Measurements from ENCODE around the gene INHBC.

INHBC gene

DNA sequence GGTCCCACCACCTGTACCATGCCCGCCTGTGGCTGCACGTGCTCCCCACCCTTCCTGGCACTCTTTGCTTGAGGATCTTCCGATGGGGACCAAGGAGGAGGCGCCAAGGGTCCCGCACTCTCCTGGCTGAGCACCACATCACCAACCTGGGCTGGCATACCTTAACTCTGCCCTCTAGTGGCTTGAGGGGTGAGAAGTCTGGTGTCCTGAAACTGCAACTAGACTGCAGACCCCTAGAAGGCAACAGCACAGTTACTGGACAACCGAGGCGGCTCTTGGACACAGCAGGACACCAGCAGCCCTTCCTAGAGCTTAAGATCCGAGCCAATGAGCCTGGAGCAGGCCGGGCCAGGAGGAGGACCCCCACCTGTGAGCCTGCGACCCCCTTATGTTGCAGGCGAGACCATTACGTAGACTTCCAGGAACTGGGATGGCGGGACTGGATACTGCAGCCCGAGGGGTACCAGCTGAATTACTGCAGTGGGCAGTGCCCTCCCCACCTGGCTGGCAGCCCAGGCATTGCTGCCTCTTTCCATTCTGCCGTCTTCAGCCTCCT lies 21.6 kb downstream of the INHBC start:
- H3K9ac ChIP-seq (ENCODE audit: low read depth, low read length): 0 out of 2 replicates have a peak overlapping the region, but pooled peaks have one; percentile 6
- no peaks in the 10 kb centered on the region for H3K36me3 ChIP-seq (ENCODE audit: insufficient read depth, low read length)
- no peak overlapping the region for H3K27ac ChIP-seq (ENCODE audit: low read depth, low read length)
- peaks cover 27% of the 10 kb centered on the region for H3K4me1 ChIP-seq (ENCODE audit: insufficient read depth, low read length)
- no peaks in the 10 kb centered on the region for H3K9me3 ChIP-seq (ENCODE audit: insufficient read depth, low read depth, low read length)
- 56% methylated on average over 15 of the region's 15 CpGs for WGBS
- peak overlapping the region; percentile 47 for H3K4me3 ChIP-seq (ENCODE audit: low read length)
- no peaks in the 10 kb centered on the region for H3K27me3 ChIP-seq (ENCODE audit: insufficient read depth, low read length)

DNA sequence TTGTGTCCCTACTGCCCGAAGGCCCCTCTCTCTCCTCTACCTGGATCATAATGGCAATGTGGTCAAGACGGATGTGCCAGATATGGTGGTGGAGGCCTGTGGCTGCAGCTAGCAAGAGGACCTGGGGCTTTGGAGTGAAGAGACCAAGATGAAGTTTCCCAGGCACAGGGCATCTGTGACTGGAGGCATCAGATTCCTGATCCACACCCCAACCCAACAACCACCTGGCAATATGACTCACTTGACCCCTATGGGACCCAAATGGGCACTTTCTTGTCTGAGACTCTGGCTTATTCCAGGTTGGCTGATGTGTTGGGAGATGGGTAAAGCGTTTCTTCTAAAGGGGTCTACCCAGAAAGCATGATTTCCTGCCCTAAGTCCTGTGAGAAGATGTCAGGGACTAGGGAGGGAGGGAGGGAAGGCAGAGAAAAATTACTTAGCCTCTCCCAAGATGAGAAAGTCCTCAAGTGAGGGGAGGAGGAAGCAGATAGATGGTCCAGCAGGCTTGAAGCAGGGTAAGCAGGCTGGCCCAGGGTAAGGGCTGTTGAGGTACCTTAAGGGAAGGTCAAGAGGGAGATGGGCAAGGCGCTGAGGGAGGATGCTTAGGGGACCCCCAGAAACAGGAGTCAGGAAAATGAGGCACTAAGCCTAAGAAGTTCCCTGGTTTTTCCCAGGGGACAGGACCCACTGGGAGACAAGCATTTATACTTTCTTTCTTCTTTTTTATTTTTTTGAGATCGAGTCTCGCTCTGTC lies 22.3 kb downstream of the INHBC start:
- H3K27ac ChIP-seq (ENCODE audit: low read depth, low read length): no peak overlapping the region
- peaks cover 27% of the 10 kb centered on the region for H3K4me1 ChIP-seq (ENCODE audit: insufficient read depth, low read length)

GRCh38 chr12:57458665-57459054 lies 24.1 kb downstream of the INHBC start:
- Histone ChIP-seq H3K36me3 (ENCODE audit: insufficient read depth, low read length) (no peaks in the 10 kb centered on the region), H3K4me1 (ENCODE audit: insufficient read depth, low read length) (peaks cover 20% of the 10 kb centered on the region), H3K27ac (ENCODE audit: low read depth, low read length) (peak overlapping the region; percentile 85), H3K9me3 (ENCODE audit: insufficient read depth, low read depth, low read length) (no peaks in the 10 kb centered on the region), H3K4me3 (ENCODE audit: low read length) (peak overlapping the region; percentile 64), H3K9ac (ENCODE audit: low read depth, low read length) (0 out of 2 replicates have a peak overlapping the region, but pooled peaks have one; percentile 18), H3K27me3 (ENCODE audit: insufficient read depth, low read length) (no peaks in the 10 kb centered on the region)
- 29% methylated on average over 3 of the region's 3 CpGs for WGBS

More for the DNA sequence above, 22.3 kb downstream of the INHBC start:
- Histone ChIP-seq H3K9ac (ENCODE audit: low read depth, low read length) (no peak overlapping the region), H3K4me3 (ENCODE audit: low read length) (peak overlapping the region; percentile 17; the same call in 1 of the 2 replicates), H3K9me3 (ENCODE audit: insufficient read depth, low read depth, low read length) (no peaks in the 10 kb centered on the region), H3K36me3 (ENCODE audit: insufficient read depth, low read length) (no peaks in the 10 kb centered on the region), H3K27me3 (ENCODE audit: insufficient read depth, low read length) (no peaks in the 10 kb centered on the region)
- 94% methylated on average over 6 of the region's 6 CpGs for WGBS

GRCh38 chr12:57459055-57459749 lies 24.6 kb downstream of the INHBC start:
- H3K36me3 ChIP-seq (ENCODE audit: insufficient read depth, low read length): no peaks in the 10 kb centered on the region
- no peaks in the 10 kb centered on the region for H3K27me3 ChIP-seq (ENCODE audit: insufficient read depth, low read length)
- H3K9me3 ChIP-seq (ENCODE audit: insufficient read depth, low read depth, low read length): no peaks in the 10 kb centered on the region
- H3K9ac ChIP-seq (ENCODE audit: low read depth, low read length): peak overlapping the region; percentile 55
- WGBS: under 1% methylated on average over 24 of the region's 24 CpGs
- peak overlapping the region; percentile 85; the same call in 1 of the 2 replicates for H3K27ac ChIP-seq (ENCODE audit: low read depth, low read length)
- peak overlapping the region; percentile 64 for H3K4me3 ChIP-seq (ENCODE audit: low read length)
- peaks cover 20% of the 10 kb centered on the region for H3K4me1 ChIP-seq (ENCODE audit: insufficient read depth, low read length)

- Histone ChIP-seq H3K4me1 (ENCODE audit: insufficient read depth, low read length) (peaks cover 14% of the 10 kb centered on the region), H3K9me3 (ENCODE audit: insufficient read depth, low read depth, low read length) (no peaks in the 10 kb centered on the region), H3K27me3 (ENCODE audit: insufficient read depth, low read length) (no peaks in the 10 kb centered on the region), H3K4me3 (ENCODE audit: low read length) (peak within 1 kb of the TSS; percentile 67), H3K27ac (ENCODE audit: low read depth, low read length) (peak within 1 kb of the TSS; percentile 90), H3K36me3 (ENCODE audit: insufficient read depth, low read length) (no peaks in the 10 kb centered on the region), H3K9ac (ENCODE audit: low read depth, low read length) (peak within 1 kb of the TSS; percentile 55)
- WGBS: 0% methylated on average over 23 of the region's 36 CpGs
These were observed 25.3 kb downstream of the INHBC start, which contains the start of gene GLI1 for GRCh38 chr12:57459750-57460467. Gene GLI1 (plus strand): TSS chr12:57459785. CDS start chr12:57463692, 3,907 bp downstream.

DNA sequence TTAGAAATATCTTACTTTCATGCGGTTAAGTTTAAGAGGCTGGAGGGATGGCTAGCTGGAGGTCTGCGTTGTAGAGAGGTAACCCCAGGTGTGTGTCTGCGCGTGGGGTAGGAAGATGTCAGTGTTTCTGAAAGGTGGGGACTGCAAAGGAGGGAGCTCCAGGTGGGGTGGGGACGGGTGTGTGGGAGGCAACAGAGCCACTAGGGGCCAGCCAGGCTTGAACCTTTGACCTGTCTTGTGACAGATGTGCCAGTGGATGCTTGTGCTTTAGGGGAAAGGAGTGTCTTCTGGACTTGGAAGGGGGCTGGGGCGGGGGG lies 25.8 kb downstream of the INHBC start:
- Histone ChIP-seq H3K27ac (ENCODE audit: low read depth, low read length) (peak overlapping the region; percentile 90; the same call in 1 of the 2 replicates), H3K36me3 (ENCODE audit: insufficient read depth, low read length) (no peaks in the 10 kb centered on the region), H3K4me1 (ENCODE audit: insufficient read depth, low read length) (peaks cover 10% of the 10 kb centered on the region), H3K9me3 (ENCODE audit: insufficient read depth, low read depth, low read length) (no peaks in the 10 kb centered on the region), H3K9ac (ENCODE audit: low read depth, low read length) (peak overlapping the region; percentile 12; the same call in 1 of the 2 replicates), H3K27me3 (ENCODE audit: insufficient read depth, low read length) (no peaks in the 10 kb centered on the region), H3K4me3 (ENCODE audit: low read length) (peak overlapping the region; percentile 67)
- WGBS: under 1% methylated on average over 6 of the region's 6 CpGs

DNA sequence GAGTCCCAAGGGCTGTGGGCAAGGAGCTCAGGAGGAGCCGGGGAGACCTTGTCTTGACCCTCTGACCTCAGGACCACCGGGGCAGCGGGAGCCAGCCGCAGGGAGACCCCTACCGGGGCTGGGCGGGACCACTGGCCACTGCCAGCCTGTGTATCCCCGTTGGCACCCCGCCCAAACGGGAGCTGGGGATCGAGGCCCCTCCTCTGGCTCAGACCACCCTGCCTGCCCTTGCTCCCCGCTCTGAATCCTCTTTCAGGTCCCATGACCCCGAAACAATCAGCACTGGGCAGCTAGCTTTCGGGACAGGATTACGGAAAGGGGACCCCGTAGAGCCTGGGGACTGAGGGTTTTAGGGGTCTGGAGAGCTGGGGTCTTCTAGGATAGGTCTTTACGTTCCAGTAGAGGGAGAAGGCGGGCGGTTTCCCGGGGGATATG lies 26.3 kb downstream of the INHBC start:
- H3K27ac ChIP-seq (ENCODE audit: low read depth, low read length): peak overlapping the region; percentile 90; the same call in 1 of the 2 replicates
- no peaks in the 10 kb centered on the region for H3K9me3 ChIP-seq (ENCODE audit: insufficient read depth, low read depth, low read length)
- 1% methylated on average over 17 of the region's 19 CpGs for WGBS
- H3K9ac ChIP-seq (ENCODE audit: low read depth, low read length): peak overlapping the region; percentile 69
- no peaks in the 10 kb centered on the region for H3K27me3 ChIP-seq (ENCODE audit: insufficient read depth, low read length)
- H3K36me3 ChIP-seq (ENCODE audit: insufficient read depth, low read length): no peaks in the 10 kb centered on the region; the same call in 1 of the 2 replicates
- peak overlapping the region; percentile 67 for H3K4me3 ChIP-seq (ENCODE audit: low read length)
- H3K4me1 ChIP-seq (ENCODE audit: insufficient read depth, low read length): peaks cover 5% of the 10 kb centered on the region

DNA sequence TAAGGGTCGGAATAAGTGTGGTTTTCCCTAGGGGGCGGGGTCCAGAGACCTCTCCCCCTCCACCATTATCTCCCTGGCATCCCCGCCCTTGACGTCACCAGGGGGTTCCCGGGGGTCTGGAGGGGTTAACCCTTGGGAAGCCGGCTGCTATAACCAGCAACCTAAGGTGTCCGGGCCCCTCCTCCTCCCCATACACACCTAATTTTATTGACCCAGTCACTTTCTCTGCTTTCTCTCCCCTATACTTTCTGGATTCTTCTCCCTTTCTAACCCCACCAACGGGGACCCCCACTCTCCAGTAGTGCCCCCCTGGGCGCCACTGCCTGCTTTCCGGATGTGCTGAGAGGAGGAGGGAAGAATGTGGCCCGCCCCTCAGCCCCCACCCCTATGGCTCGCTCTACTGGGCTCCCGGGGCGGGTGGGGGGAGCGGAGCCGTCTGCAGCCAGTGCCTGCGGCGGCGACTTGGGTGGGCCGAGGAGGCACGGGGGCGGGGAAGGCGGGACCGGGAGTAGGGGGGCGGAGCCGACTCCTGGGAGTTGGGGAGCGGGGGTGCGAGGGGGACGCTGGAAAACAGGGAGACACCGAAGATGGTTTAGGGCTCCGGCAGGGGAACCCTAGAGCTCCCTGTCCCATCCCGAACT lies 26.8 kb downstream of the INHBC start:
- Histone ChIP-seq H3K27ac (ENCODE audit: low read depth, low read length) (peak overlapping the region; percentile 90), H3K9me3 (ENCODE audit: insufficient read depth, low read depth, low read length) (no peaks in the 10 kb centered on the region), H3K9ac (ENCODE audit: low read depth, low read length) (peak overlapping the region; percentile 79), H3K36me3 (ENCODE audit: insufficient read depth, low read length) (no peaks in the 10 kb centered on the region; the same call in 1 of the 2 replicates), H3K4me1 (ENCODE audit: insufficient read depth, low read length) (peaks cover 4% of the 10 kb centered on the region; the same call in 1 of the 2 replicates), H3K27me3 (ENCODE audit: insufficient read depth, low read length) (no peaks in the 10 kb centered on the region), H3K4me3 (ENCODE audit: low read length) (peak overlapping the region; percentile 73)
- WGBS: 1% methylated on average over 27 of the region's 32 CpGs

DNA sequence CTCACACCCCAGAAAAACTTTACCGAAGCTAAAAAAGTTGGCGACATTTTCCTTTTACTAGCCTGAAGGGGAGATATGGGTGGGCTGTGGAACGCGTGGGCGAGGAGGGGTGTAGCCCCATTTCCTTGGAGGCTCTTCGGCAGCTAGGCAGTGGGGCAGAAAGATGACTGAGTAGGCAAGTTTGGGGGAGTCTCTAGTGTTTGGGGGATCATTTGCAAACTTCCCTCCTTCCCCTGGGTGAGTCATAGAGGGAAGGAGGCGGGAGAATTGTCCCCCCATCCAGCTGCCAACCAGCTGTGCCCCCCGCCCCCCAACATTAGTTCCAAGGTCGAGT lies 27.3 kb downstream of the INHBC start:
- Histone ChIP-seq H3K4me1 (ENCODE audit: insufficient read depth, low read length) (peaks cover 4% of the 10 kb centered on the region; the same call in 1 of the 2 replicates), H3K36me3 (ENCODE audit: insufficient read depth, low read length) (no peaks in the 10 kb centered on the region; the same call in 1 of the 2 replicates), H3K9ac (ENCODE audit: low read depth, low read length) (peak overlapping the region; percentile 79), H3K4me3 (ENCODE audit: low read length) (peak overlapping the region; percentile 73), H3K27me3 (ENCODE audit: insufficient read depth, low read length) (no peaks in the 10 kb centered on the region), H3K9me3 (ENCODE audit: insufficient read depth, low read depth, low read length) (no peaks in the 10 kb centered on the region), H3K27ac (ENCODE audit: low read depth, low read length) (peak overlapping the region; percentile 90)
- WGBS: 2% methylated on average over 6 of the region's 9 CpGs

DNA sequence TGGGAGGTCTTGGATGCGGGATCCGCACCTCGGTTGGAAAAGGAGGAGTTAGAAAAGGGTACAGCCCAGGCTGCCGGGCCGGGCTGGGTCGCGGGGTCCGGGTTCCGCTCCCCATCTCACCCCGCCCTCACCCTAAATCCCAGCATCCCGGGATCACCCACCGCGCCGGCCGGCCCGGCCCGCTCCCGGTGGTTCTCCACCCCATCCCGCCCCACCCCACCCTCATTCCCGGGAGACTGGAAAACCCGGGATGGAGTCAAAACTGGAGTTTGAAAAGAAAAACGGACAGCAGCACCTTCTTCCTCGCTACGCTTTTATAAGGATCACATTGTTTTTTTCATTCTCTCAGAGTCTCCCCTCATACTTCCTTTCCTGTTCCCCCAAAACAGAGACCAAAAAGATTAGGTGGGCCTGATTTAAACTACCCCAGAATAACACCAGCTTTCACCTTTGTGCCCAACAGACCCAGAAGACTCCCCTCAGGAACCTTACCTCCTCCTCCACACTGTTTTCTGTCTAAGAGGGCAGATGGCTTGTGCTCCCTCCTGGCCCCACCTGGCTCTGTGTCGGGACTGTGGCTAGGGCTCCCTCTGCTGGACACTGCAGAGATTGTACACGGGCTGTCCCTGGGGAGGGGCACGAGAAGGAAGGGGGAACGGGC lies 27.8 kb downstream of the INHBC start:
- Histone ChIP-seq H3K27ac (ENCODE audit: low read depth, low read length) (peak overlapping the region; percentile 90), H3K4me1 (ENCODE audit: insufficient read depth, low read length) (peaks cover 4% of the 10 kb centered on the region; the same call in 1 of the 2 replicates), H3K9ac (ENCODE audit: low read depth, low read length) (peak overlapping the region; percentile 79), H3K9me3 (ENCODE audit: insufficient read depth, low read depth, low read length) (no peaks in the 10 kb centered on the region), H3K4me3 (ENCODE audit: low read length) (peak overlapping the region; percentile 73), H3K27me3 (ENCODE audit: insufficient read depth, low read length) (no peaks in the 10 kb centered on the region), H3K36me3 (ENCODE audit: insufficient read depth, low read length) (no peaks in the 10 kb centered on the region; the same call in 1 of the 2 replicates)
- WGBS: under 1% methylated on average over 26 of the region's 28 CpGs

All from HUES64 (cell line).